Measurements from ENCODE around the gene CACNA1S. TPM values are rescaled to one million over a fixed set of nuclear protein-coding genes. Genes with fewer than 3 reads are reported as not detected.

CACNA1S gene
- total RNA-seq, 4 donors from 2014 or later, result 0.07 TPM; not detected in 3

- no peak overlapping the region for H3K27ac ChIP-seq
- H3K27me3 ChIP-seq, result no peaks in the 10 kb centered on the region
- H3K4me1 ChIP-seq, result peaks cover 0 to 6% of the 10 kb centered on the region in 2 donors
- no peak overlapping the region for H3K4me3 ChIP-seq
- DNase-seq, result no peak
- H3K36me3 ChIP-seq, result no peaks in the 10 kb centered on the region
- H3K9me3 ChIP-seq, result no peaks in the 10 kb centered on the region
- intact Hi-C loops (cut with DNase I; ENCODE audit: low total_unique reads), result no loop called here
- TF ChIP-seq POLR2A (IDR thresholded peaks at IDR 0.05) (no peak), CTCF (IDR thresholded peaks at IDR 0.05) (no peak)
These were observed 98.0 kb downstream of the CACNA1S start for GRCh38 chr1:201013991-201014815.

GRCh38 chr1:201013031-201013485 is 99.2 kb downstream of the CACNA1S start:
- Histone ChIP-seq H3K4me1 (peaks cover 0 to 6% of the 10 kb centered on the region in 2 donors), H3K9me3 (no peaks in the 10 kb centered on the region), H3K36me3 (no peaks in the 10 kb centered on the region), H3K27ac (no peak overlapping the region), H3K4me3 (no peak overlapping the region), H3K27me3 (no peaks in the 10 kb centered on the region)
- intact Hi-C loops (cut with DNase I; ENCODE audit: low total_unique reads), result no loop called here
- TF ChIP-seq POLR2A (IDR thresholded peaks at IDR 0.05) (no peak), CTCF (IDR thresholded peaks at IDR 0.05) (no peak)
- no peak for DNase-seq

GRCh38 chr1:201011616-201012015 is 100.6 kb downstream of the CACNA1S start:
- TF ChIP-seq POLR2A (IDR thresholded peaks at IDR 0.05), result no peak
- no peak for TF ChIP-seq CTCF (IDR thresholded peaks at IDR 0.05)
- intact Hi-C loops (cut with DNase I; ENCODE audit: low total_unique reads), result no loop called here
- no peak overlapping the region for H3K27ac ChIP-seq
- no peak for DNase-seq
- H3K27me3 ChIP-seq, result no peaks in the 10 kb centered on the region
- H3K4me3 ChIP-seq, result no peak overlapping the region
- H3K9me3 ChIP-seq, result no peaks in the 10 kb centered on the region
- no peaks in the 10 kb centered on the region for H3K36me3 ChIP-seq
- H3K4me1 ChIP-seq, result peaks cover 0 to 5% of the 10 kb centered on the region in 2 donors

GRCh38 chr1:201009962-201010645 is 102.1 kb downstream of the CACNA1S start:
- TF ChIP-seq POLR2A (IDR thresholded peaks at IDR 0.05) (no peak), CTCF (IDR thresholded peaks at IDR 0.05) (no peak)
- H3K4me3 ChIP-seq, result no peak overlapping the region
- no peaks in the 10 kb centered on the region for H3K4me1 ChIP-seq
- no peak for DNase-seq
- intact Hi-C loops (cut with DNase I; ENCODE audit: low total_unique reads), result no loop called here
- H3K27ac ChIP-seq, result no peak overlapping the region
- no peaks in the 10 kb centered on the region for H3K9me3 ChIP-seq
- H3K27me3 ChIP-seq, result no peaks in the 10 kb centered on the region
- no peaks in the 10 kb centered on the region for H3K36me3 ChIP-seq
